Gastroesophageal sphincter (tissue), 4 donors: ENCODE measurements around the gene TMEM167B. TPM values are rescaled to one million over a fixed set of nuclear protein-coding genes. Genes with fewer than 3 reads are reported as not detected.

Source experiments
- ATAC-seq: fragments of 150-250 bp; one replicate; pipeline ENCODE4 v1.9.1; 2016; ENCODE audit warnings: mild to moderate bottlenecking, moderate library complexity
- H3K27ac ChIP-seq, 4 donors: fragments of 200-600 bp; sonication (generic) in 3 of 4; 1 replicate in 3 of 4; 2 replicates in 1 of 4; pipeline ENCODE4 v1.5.1; 2016 to 2019
- H3K27me3 ChIP-seq: fragments of 200-600 bp; sonication (generic); one replicate; pipeline ENCODE4 v1.5.1; 2019
- H3K36me3 ChIP-seq, 2 donors: fragments of 200-600 bp; sonication (generic); one replicate each; pipeline ENCODE4 v1.5.1; 2019; ENCODE audit warnings: control low read depth in 1 of 2
- H3K4me1 ChIP-seq, 3 donors: fragments of 200-600 bp; sonication (generic); 1 replicate in 2 of 3; 2 replicates in 1 of 3; pipeline ENCODE4 v1.5.1; 2016 to 2019; ENCODE audit warnings: control low read depth in 2 of 3
- H3K4me3 ChIP-seq, 2 donors: fragments of 200-600 bp; sonication (generic); one replicate each; pipeline ENCODE4 v1.5.1; 2019; ENCODE audit warnings: mild to moderate bottlenecking in 1 of 2, moderate library complexity in 1 of 2
- H3K9me3 ChIP-seq, 3 donors: fragments of 200-600 bp; sonication (generic); one replicate each; pipeline ENCODE4 v1.5.1; 2017 to 2019; ENCODE audit warnings: control low read depth in 2 of 3
- EP300 ChIP-seq: sonication (generic); formaldehyde crosslinking; IDR thresholded peaks from one replicate; pipeline ENCODE4 v1.6.1; 2017; ENCODE audit warnings: antibody characterized with exemption, mild to moderate bottlenecking
- POLR2A ChIP-seq, 2 donors: fragments of 450-650 bp; IDR thresholded peaks; one replicate each; pipeline ENCODE4 v1.6.1; 2017; ENCODE audit warnings: antibody characterized with exemption in 2 of 2, mild to moderate bottlenecking in 2 of 2, moderate library complexity in 1 of 2
- POLR2AphosphoS5 ChIP-seq: sonication (generic); formaldehyde crosslinking; IDR thresholded peaks from one replicate; pipeline ENCODE4 v1.6.1; 2017; ENCODE audit warnings: antibody characterized with exemption
- WGBS, 2 donors: methylation state at CpG; one replicate each; pipeline ENCODE4 v1.1.5; 2018; ENCODE audit warnings: low coverage in 1 of 2; 5-methylcytosine and 5-hydroxymethylcytosine counted together
- total RNA-seq, 4 donors: library from RNA; depleted of rRNA; stranded (reverse); fragments of >200 nt; gene quantifications; one replicate each; pipeline ENCODE4 v1.1.0, GENCODE V29; 2016
- TF ChIP-seq, protein P1 (sequence below), 4 experiments: fragments of 200-600 bp in 2 of 4; fragments of 450-650 bp in 2 of 4; sonication (generic) in 1 of 4; IDR thresholded peaks; one replicate each; pipeline ENCODE4 v1.5.1; 2017 to 2019; ENCODE audit warnings: antibody characterized with exemption in 4 of 4, mild to moderate bottlenecking in 2 of 4, moderate library complexity in 2 of 4

TMEM167B gene
- total RNA-seq, 4 donors from 2014 or later: 29.3 to 42.3 (median 31.7) TPM

DNA sequence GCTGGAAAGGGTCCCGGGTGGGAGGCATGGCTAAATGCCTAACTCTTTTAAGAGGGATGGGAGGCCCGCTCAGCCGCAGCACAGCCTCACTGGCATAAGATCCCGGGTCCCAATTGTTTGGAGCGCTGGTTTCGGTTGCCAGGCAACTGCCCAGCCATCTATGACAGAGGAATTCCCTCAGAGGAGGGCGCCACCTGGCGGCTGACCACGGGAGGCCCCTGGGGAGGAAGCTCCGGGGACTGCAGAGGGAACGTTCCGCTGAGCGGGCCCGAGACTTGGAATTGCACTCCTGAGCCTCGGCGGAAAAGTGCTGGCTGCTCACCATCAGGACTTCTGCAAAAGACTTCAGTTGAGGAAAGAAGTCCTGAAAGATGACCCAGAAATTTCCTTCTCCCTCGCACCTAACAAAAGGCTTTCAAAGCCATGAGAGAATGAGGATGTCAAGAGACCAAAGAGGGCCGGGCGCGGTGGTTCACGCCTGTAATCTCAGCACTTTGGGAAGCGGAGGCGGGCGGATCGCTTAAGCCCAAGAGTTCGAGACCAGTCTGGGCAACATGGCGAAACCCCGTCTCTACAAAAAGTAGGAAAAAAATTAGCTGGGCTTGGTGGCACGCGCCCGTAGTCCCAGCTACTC, 22.2 kb downstream of the TMEM167B start:
- 20 to 21% methylated on average over 1 to 10 of the region's 31 CpGs for WGBS, 2 donors
- Histone ChIP-seq H3K9me3 (no peaks in the 10 kb centered on the region), H3K27ac (peak overlapping the region in 2 of 4 donors; percentile 18 to 33), H3K4me1 (peaks cover 0 to 25% (median 11%) of the 10 kb centered on the region in 3 donors), H3K27me3 (peaks cover 40% of the 10 kb centered on the region), H3K4me3 (peak overlapping the region; percentile 17 to 47), H3K36me3 (no peaks in the 10 kb centered on the region)
- peak; percentile 95 for ATAC-seq
- TF ChIP-seq POLR2AphosphoS5 (peak; percentile 39), POLR2A (IDR thresholded peaks at IDR 0.05) (no peak), EP300 (no peak)
- TF ChIP-seq, protein P1, sequence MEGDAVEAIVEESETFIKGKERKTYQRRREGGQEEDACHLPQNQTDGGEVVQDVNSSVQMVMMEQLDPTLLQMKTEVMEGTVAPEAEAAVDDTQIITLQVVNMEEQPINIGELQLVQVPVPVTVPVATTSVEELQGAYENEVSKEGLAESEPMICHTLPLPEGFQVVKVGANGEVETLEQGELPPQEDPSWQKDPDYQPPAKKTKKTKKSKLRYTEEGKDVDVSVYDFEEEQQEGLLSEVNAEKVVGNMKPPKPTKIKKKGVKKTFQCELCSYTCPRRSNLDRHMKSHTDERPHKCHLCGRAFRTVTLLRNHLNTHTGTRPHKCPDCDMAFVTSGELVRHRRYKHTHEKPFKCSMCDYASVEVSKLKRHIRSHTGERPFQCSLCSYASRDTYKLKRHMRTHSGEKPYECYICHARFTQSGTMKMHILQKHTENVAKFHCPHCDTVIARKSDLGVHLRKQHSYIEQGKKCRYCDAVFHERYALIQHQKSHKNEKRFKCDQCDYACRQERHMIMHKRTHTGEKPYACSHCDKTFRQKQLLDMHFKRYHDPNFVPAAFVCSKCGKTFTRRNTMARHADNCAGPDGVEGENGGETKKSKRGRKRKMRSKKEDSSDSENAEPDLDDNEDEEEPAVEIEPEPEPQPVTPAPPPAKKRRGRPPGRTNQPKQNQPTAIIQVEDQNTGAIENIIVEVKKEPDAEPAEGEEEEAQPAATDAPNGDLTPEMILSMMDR (IDR thresholded peaks at IDR 0.05): peak; percentile 87 to 96 (median 92)

DNA sequence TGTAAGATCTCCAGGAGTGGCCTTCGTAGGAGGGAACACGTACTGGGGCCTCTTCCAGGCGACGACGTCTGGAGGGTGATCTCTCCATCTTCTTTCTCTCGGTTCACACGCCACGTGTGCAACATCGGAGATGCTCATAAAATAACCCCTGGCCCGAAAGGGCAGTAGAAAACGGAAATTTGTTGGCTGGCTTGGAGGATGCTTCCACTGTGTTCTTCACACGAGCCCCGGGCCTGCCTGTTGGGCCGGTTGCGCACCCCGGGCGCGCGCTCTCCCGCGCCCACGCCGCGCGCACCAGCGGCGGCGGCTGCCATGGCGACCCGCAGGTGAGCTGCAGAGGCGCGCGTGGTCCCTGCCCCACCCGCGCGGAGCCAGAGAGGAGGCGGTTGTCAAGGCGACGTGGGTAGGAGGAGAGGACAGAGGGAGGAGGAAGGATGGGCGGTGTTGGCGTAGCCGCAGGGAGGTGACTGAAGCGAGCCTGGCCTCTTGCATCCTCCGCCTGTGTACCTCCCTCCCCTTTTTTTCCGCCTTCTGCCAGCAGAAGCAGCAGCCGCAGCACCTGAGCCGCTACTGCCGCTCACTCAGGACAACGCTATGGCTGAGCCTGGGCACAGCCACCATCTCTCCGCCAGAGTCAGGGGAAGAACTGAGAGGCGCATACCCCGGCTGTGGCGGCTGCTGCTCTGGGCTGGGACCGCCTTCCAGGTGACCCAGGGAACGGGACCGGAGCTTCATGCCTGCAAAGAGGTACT, 23.2 kb downstream of the TMEM167B start, which contains the start of gene ELAPOR1:
ELAPOR1 (plus strand) TSS at position 526 of the 752 bp plus-strand sequence; CDS start at position 595, 69 bp downstream.
- H3K27me3 ChIP-seq: peaks cover 43% of the 10 kb centered on the region
- TF ChIP-seq, protein P1 (IDR thresholded peaks at IDR 0.05): no peak
- TF ChIP-seq POLR2A (IDR thresholded peaks at IDR 0.05) (no peak), EP300 (no peak), POLR2AphosphoS5 (no peak)
- no peaks in the 10 kb centered on the region for H3K36me3 ChIP-seq
- H3K27ac ChIP-seq: peak within 1 kb of the TSS in 1 of 4 donors; percentile 33
- no peaks in the 10 kb centered on the region for H3K9me3 ChIP-seq
- ATAC-seq: peak; percentile 32
- peak within 1 kb of the TSS; percentile 17 to 47 for H3K4me3 ChIP-seq
- H3K4me1 ChIP-seq: peaks cover 0 to 25% (median 11%) of the 10 kb centered on the region in 3 donors
- 0 to 13% methylated on average over 1 to 12 of the region's 56 CpGs for WGBS, 2 donors

DNA sequence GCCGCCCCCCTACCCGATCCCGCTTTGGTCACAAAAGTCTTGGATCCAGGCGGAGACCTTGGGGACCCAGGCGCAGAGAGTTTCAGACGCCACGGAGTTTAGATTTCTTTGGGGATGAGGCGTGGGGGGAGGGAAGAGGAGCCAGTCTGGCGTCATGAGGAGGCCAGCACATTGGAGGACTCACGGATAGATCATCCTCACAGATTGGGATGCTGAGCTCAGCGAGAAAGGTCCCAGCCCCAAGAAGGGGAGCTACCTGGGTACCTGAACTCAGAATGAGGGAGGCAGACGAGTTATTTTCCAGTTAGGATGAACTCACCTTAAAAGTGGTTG, 23.7 kb downstream of the TMEM167B start:
- Histone ChIP-seq H3K36me3 (no peaks in the 10 kb centered on the region), H3K9me3 (no peaks in the 10 kb centered on the region), H3K27ac (no peak overlapping the region), H3K4me3 (peak overlapping the region in 1 of 2 donors; percentile 47), H3K4me1 (peaks cover 0 to 25% (median 11%) of the 10 kb centered on the region in 3 donors), H3K27me3 (peaks cover 43% of the 10 kb centered on the region)
- TF ChIP-seq POLR2A (IDR thresholded peaks at IDR 0.05) (no peak), EP300 (no peak), POLR2AphosphoS5 (no peak)
- TF ChIP-seq, protein P1 (IDR thresholded peaks at IDR 0.05): no peak
- ATAC-seq: no peak
- 0 to 7% methylated on average over 2 to 3 of the region's 12 CpGs for WGBS, 2 donors

DNA sequence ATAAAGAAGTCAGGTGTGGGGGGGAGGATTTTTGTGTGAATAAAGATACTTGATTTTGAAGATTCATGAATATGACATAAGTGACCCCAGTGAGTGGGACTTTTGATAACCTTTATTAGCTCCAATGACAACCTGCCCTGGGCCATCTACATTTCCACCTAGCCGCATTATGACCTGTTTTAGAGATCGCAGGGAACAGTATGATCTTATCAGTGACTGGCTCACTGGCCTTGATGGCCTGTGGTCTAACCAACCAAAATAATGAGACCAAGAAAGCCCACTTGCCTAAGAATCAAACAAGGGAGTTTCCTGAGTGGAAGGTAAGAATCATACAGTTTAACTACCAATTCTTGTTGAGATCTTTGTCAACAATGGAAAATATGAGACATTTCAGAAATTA, 25.1 kb downstream of the TMEM167B start:
- no peak for ATAC-seq

DNA sequence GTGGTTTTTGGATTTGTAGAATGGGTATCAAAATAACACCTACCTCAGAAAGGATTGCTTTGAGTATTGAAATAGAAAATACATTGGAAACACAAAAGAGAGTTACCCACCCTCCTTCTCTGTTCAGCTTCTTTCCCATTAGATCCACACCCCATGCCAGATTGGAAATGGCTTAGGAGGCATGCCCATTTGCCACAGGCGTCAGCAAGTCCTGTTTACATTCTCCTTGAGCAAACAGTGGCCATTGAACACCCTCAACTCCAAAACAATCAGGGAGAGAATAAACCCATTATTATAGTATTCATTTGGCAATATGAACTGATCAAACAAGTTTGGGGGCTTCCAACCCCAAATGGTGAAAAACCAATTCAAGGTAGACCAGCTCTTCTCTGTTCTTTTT, 25.7 kb downstream of the TMEM167B start:
- no peak overlapping the region for H3K27ac ChIP-seq
- ATAC-seq: no peak
- WGBS, 2 donors: 60 to 75% methylated on average over 1 of the region's 1 CpG
- peaks cover 43% of the 10 kb centered on the region for H3K27me3 ChIP-seq
- no peaks in the 10 kb centered on the region for H3K36me3 ChIP-seq
- peaks cover 0 to 25% (median 11%) of the 10 kb centered on the region in 3 donors for H3K4me1 ChIP-seq
- no peaks in the 10 kb centered on the region for H3K9me3 ChIP-seq
- H3K4me3 ChIP-seq: no peak overlapping the region
- TF ChIP-seq POLR2A (IDR thresholded peaks at IDR 0.05) (no peak), POLR2AphosphoS5 (no peak), EP300 (no peak)
- TF ChIP-seq, protein P1 (IDR thresholded peaks at IDR 0.05): no peak

More for the DNA sequence above, 25.1 kb downstream of the TMEM167B start:
- no peak for TF ChIP-seq POLR2AphosphoS5
- Histone ChIP-seq H3K27ac (no peak overlapping the region), H3K4me3 (no peak overlapping the region), H3K27me3 (peaks cover 43% of the 10 kb centered on the region), H3K4me1 (peaks cover 0 to 25% (median 11%) of the 10 kb centered on the region in 3 donors), H3K36me3 (no peaks in the 10 kb centered on the region), H3K9me3 (no peaks in the 10 kb centered on the region)
- 83 to 85% methylated on average over 2 of the region's 2 CpGs for WGBS, 2 donors
